T-helper 9 cell (primary cell): ENCODE measurements around the gene ANKRD63.

Experiments used
- DNase-seq: peaks from one replicate; pipeline ENCODE4 v3.0.0-alpha.2; 2020

ANKRD63 gene

GRCh38 chr15:40240619-40241221 lies 42.1 kb downstream of the ANKRD63 start:
- DNase-seq = no peak

- DNase-seq = no peak
Observed at GRCh38 chr15:40239693-40240618, 42.9 kb downstream of the ANKRD63 start.

GRCh38 chr15:40239404-40239692 lies 43.5 kb downstream of the ANKRD63 start:
- no peak for DNase-seq

GRCh38 chr15:40238532-40239403 lies 44.1 kb downstream of the ANKRD63 start, which contains the start of gene PAK6:
Gene PAK6, plus strand, starts transcription at chr15:40239063. Its CDS starts 25,723 bp downstream, at chr15:40264786.
- DNase-seq = no peak

DNA sequence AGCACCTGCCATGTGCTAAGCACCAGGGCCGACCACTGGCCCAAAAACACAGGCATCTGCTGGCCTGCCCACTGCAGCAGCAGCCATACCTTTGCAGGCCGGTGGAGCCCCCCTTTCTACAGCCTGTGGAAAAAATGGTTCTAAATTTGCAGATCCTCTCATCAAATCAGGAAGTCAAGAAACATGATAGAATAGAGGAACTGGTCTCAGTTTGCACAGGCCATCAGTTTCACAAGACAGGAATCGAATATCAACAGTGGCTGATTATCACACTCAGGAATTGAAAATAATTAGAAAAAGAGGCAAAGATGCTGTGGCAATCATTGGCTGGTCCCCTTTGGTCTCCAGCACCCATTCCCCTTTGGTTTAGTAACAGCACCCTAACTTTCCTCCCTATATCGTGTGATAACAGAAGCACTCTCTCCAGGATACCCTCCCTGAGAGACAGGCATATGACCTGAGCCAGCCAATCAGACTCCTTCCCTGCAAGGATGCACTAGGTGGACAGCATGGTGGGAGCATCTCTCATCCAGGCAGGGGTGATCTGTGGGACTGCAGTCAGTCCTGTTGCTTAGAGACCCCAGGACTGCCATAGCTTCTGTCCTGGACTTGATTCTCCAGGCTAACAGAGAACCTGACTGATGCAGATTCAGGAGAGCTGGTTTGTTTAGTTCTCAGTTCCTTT lies 47.5 kb downstream of the ANKRD63 start:
- DNase-seq = no peak

DNA sequence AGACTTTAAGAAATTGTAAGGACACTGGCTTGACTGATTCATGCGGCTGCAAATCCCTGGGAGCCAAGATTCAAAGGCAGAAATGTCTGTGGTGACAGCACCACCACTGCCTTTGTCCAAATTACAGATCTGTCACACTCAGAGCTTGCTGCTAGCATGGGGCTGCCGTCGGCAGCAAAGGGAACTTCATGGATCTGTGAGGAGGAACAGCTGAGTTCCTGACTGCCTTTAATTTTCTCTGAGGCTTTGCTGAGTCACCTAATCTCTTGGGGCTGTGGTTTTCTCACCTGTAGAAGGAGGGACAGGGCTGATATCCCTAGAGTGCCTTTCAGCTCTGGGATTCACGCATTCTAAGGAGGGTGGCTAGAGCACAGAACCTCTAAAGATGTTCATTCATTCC lies 48.1 kb downstream of the ANKRD63 start:
- DNase-seq = no peak

DNA sequence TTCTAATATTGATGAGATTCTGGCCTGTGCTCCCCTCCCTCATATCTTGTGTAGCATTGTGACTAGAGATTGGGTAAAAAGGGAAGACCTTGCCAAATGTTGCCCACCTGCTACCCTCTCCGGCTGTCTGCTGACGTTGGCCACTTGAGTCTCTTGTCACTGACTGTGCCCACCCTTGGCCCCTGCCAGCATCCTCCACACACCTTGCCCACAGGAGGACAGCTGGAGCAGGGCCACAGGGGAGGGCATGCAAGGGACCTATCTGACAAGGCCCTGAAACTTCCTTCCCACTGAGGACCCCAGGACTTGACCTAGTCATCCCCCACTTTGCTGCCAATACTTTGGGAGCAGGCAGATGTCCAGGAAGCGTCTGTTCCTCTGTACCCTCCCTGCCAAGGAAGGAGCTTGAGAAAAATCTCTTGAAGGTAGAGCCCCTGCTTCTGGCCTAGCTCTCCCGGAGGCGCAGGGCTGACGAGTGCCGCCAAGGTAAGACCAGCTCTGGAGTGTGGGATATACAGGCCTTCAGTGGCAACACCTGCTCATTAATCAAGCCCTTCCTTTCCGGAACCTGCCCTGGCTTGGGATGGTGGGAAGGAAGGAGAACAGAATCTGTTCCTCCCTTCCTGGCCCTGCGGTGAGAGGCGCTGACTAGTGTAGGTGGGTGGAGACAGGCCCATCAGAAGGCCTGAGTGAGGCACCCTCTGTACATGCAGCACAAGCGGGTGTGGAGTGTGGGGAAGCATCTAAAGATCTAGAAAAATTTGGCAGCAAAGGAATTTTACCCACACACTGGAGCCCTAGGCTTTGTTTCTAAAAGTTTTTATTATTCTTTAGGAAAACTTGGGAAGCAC lies 48.9 kb downstream of the ANKRD63 start:
- no peak for DNase-seq

GRCh38 chr15:40232625-40233070 lies 50.2 kb downstream of the ANKRD63 start:
- DNase-seq = no peak
